ENCODE results near the gene MAP4K2.
A peak's percentile ranks its signal among the peaks of the same experiment; 100 is the strongest.

The MAP4K2 gene

DNA sequence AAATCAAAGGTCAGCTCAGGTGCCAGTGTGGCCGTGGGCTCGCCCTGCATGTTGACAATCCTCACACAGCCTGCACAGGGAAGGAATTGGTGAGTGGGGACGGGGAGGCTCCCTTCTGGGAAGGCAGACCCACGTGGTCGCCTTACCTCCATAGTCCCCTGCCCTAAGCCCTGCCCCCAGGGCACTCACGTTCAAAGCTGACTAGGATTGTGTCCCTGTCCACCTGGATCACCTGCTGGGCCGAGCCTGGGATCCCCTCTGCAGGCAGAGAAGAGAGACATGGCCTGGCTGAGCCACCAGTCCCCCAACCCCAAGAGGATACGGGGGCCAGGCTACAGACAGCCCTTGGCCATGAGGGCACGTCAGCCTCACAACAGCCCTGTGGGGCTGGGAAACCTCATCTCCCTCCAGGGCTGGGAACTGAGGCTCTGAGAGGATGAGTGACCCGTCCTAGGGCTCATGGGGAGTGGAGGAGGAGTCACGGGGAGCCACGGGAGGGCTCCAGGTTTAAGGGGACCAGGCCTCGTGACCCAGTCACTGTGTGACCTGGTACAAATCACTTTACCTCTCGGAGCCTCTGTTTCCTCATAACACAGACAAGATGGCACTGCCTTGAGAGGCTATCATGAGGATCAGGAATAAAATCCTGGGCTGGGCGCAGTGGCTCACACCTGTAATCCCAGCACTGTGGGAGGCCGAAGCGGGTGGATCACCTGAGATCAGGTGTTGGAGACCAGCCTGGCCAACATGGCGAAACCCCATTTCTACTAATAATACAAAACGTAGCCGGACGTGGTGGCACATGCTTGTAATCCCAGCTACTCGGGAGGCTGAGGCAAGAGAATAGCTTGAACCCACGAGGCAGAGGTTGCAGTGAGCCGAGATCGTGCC lies 12.6 kb downstream of the MAP4K2 start:
- no peak for DNase-seq

DNA sequence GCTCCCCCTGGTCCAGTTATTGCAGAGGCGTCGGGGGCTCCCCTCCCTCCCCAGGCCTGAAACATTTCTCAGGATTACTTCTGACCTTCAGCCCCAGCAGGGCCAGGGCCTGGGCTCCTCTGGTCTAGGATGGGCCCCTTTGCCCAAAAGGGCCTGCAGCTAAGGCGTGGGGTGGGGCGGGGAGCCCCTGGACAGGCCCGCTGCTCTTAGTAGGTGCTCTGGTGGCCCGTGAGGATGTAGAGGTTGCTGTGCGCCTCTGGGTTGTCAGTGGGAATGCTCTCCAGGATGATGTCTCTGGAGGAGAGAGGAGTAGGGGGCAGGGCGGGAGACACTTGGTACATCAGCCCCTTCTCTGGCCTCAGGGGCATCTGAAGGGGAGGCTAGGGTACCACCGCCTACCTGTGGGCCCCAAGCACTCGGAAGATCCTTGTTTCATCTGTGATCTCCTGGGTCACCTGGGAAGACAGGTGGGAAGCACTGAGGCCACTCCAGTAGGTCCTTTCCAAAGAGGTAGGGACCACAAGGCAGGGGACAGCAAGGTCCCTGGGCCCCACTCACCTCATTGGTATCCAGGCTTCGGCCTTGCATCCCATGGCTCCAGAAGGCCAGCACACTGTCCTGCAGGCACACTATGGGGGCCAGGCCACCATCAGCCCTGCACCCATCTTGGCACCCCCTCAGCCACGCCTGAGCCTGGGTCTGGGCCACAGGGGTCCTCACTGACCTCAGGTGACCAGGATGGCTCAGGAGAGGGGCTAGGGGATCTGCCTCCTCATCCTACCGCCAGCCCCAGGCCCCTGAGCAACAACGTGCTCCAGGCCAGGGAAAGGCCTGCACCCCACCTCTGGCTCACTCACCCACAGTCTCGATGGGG lies 13.4 kb downstream of the MAP4K2 start:
- DNase-seq = no peak

DNA sequence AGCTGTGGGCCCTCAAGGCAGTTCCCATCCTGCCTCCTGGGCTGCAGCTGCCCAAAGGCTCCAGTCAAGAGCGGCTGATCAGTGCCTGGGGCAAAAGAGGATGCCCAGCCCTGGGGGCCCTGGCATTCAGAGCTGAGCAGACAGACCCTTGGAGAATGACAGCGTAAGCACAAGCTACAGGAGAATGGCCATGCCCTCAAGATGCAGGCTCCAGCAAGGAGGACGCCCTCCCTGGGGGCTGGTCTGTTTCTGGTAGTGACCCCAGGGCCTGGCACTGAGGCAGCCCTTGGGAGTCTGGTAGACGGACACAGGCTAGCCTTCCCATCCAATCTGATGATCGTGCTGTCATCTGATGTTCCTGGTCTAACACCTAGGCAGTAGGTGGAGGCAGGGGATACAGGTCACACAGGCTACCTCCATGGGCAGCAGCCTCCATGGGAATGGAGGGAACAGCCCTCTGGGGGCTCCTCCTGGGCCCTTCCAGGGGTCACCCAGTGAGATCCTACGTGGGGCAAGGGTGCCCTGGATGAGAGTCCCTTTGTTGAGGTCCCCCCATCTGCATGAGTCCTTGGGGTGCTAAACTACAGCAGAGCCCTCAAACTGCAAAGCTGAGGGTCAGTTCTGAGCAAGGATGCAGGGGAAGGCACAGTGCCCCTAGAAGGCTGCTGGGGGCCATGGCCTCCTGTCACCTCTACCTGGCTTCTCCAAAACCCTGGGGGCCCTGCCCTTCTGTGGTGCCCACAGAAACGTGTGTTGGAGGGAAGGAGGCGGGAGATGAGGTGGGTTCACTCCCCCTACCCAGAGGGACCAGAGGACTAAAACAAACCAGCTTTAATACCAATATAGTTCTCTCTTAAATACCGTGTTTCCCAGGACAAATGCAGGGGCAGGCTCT lies 14.4 kb downstream of the MAP4K2 start:
- no peak for DNase-seq

GRCh38 chr11:64787526-64788320 lies 15.3 kb downstream of the MAP4K2 start:
- no peak for DNase-seq

DNA sequence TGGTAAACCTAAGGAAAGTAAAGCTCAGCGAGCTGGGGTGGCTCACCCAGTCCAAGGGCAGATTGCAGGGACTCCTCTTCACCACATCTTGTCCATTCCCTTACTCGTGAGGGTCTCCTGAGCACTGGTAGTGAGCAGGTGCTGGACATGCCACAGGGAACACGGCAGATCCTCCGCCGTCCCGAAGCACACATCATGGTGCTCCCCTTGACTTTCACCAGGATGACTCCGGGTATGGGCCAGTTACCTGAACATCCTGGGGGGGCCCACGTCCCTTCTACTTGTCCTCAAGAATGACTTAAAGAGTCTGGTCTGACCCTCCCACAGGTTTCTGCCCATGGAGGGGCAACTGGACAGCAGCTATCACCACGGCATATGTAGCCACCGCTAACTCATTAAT lies 16.7 kb downstream of the MAP4K2 start:
- DNase-seq = no peak

DNA sequence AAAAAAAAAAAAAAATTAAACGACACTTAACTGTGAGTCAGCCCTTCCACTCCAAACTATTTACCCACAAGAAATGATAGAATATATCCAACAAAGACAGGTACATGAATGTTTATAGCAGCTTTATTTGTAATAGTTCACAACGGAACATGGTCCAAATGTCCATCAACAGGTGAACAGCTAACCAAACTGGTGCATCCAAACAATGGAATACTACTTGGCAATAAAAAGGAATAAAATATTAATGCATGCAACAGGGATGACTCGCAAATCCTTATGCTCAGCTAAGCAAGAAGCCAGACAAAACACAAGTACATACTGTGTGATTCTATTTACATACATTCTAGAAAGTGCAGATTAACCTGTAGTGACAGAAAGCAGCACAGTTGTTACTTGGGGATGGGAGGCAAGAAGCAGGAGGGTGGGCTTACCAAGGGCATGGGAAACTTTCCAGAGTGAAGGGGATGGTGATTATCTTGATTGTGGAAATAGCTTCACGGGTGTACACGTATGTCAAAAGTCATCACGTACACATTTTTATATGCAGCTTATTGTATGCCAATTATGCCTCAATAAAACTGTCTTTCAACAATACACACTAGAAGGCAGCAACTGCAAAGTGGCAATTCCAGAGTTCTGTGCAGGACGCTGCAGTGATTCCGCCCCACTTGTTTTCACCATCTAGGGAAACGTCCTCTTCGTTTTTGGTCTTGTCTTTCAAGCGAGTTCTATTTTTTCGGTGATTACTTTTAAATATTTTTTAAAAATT lies 18.0 kb downstream of the MAP4K2 start:
- no peak for DNase-seq

DNA sequence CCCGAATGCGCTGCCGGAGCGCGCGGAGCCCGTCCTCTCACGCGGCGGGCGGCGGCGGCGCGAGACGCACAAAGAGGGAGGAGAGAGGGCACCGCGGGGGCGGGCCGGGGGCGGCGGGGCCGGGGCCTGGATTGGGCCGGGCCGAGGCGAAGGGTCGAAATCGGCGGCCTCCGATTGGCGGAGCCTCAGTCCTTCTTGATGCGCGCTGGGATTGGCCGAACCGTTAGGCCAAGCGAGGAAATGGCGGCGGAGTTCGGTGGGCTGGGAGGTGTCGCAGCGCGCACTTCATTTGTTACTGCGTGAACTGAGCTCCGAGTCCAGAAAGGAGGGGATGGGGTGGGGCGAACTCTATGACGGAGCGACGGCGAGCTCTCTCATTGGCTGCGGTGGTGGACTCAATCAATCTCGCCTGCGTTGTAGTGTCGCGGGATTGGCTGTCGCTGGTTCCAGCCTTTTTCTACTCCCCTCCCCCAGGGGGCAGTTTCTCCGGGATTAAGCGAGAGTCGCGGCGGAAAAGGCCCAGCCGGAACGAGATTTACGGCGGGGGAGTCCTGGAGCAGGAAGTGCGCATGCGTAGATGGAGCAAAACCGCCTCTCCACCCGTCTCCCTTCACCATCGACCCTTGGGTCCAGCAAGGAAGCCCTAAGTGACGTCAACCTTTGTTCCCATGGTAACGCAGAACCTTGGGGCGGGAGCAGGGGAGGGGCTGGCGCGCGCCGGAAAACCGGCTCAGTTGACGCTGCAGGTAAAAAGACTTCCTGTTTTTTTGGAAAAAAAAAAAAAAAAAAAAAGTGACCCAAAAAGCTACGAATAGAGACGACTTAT lies 24.3 kb downstream of the MAP4K2 start, which contains the start of gene SF1:
TSS of gene SF1 (minus strand) at position 70 of the 826 bp plus-strand sequence. CDS start 150 bp downstream, outside the sequence.
- DNase-seq = peak; percentile 100

DNA sequence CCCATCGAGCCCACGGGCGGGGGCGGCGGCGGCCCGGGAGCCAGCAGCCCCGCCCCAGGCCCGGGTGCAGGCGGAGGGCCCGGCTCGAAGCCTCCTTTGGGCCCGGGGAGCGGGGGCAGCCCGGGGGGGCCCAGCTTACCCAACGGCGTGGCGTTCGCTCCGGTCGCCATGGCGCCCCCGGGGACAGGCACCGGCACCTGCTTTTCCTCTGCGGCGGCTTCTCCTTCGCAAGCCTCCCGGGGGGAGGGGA lies 24.9 kb downstream of the MAP4K2 start:
- DNase-seq = no peak

DNA sequence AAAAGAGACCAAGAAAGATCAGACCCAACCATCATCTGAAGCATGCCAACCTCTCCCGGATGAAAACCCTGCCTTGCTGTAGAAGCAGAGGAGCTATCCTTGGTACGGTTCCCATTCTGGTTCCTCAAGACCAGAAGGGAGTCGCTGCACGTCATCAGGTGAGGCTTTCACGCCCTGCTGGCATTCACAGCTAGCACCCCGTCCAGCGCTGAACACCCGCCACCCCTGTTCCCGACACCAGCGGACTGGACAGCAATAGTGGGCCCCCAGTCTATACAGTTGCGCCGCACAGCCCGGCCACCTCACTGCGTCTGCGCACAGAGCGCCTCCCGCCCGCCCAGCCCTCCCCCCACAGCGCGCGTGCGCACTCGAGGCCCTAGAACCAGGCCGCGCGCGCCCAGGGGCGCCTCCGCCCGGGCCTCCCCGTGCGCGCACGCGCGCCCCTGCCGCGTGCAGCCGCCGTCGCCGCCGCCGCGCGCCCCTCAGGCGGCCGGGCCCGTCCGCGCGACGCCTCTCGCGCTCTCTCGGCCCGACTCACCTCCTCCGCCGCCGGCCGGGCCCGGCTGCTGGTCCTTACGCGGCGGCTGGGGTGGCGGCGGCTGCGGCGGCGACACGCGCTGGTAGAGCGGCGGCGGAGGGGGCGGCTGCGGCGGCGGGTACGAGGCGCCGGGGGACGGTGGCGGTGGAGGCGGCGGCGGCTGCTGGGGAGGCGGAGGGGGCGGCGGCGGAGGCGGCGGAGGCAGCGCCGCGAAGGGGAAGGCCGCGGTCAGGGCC lies 25.4 kb downstream of the MAP4K2 start:
- peak; percentile 67 for DNase-seq

DNA sequence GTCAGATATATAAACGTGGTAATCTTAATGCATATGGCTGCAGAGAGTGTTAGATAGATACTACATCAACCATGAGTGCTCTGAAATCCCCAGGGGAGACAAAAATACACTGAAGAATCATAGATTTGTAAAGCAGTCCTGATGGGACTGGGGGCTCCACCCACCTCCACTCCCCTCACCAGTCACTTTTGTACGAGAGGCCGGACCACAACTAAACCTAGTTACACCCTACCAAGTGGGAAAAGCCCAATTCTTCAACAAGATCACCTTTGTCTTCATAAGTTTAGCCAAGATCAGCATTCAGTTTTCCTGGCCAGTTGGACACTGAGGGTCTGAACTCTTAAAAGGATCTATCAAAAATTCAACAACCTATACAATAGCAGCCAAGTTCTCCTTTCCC lies 26.1 kb downstream of the MAP4K2 start:
- DNase-seq = no peak

DNA sequence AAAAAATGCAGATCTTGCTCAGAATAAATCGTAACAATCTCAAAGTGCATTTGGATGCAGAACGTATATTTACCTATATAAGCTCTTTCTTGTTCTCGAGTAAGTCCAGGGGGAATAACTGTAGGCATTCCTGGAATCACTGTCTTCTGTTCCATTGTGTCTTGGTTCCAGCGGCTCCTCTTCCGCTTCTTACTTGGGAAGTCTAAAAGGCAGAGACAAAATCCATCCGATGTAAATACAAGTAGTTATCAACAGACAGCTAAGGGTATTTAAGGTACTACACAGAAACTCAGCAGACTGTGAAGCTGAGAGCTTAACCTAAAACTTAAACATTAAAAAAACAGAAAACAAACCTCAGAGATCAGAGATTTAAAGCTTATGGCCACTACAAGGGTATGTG lies 26.6 kb downstream of the MAP4K2 start:
- no peak for DNase-seq

DNA sequence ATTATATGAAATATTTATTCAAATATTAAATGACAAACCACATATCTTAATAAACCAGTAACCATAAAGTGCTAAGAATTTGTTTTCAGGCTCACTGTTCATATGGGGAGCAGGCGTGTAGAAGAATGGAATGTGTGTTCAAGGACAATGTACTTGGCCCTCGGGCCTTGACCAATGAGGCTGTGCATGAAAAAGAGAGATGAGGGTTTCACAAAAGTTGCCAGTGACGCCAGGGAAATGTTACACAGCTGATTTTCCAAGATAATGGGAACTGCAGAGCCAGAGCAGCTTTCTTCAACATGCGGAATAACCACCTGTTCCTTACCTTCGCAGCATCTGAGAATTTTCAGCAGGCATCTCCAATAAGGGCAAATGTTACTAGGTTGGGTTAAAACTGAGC lies 28.9 kb downstream of the MAP4K2 start:
- no peak for DNase-seq

DNA sequence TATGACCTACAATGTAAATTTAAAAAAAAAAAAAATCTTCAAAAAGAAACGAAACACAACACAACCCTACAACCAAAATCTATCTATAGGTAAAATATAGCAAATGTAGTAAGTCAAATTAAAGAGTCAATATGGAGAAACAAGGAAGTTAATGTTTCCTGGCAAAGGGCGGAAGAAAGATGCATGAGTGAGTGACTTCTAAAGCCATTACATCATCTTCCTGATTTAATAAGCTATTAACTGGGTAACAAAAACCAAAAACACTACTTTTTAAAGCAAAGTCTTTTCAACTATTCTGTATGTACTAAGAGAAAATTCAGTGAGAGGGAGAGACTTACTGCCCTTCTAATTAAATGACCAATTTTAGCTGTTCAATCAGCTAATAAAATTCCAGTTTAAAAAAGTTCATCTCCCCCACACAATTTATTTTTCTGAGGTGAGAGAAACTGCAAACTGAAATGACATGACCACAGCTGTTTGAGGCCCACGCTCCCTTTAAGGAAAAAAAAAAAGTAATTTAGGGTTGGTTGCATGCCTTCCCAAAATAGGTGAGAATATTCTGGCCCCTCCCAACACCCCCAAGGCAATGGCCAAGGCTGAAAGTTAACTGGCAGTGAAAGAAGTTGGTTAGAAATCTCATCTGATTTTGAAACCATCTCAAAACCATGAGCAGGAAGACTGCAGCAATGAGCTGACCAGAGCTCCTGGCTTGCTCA lies 30.6 kb downstream of the MAP4K2 start:
- no peak for DNase-seq

DNA sequence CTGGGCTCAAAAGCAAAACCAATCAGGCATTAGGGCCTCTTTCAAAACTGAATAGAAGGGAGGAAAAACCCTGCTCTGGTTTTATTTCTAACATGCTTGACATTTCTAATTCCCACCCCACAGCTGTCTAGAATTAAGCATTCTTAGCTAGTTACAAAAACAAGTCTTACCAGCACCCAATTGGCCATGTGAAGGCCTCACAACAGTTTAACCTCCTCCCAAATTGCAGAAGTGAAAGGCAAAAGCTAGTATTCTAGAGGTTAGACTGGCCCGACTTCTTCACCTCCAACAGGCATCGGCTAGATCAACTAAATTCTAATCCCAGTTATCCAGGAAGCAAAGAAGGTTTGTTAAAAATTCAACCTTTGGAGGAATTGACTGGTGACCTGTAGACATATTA lies 31.2 kb downstream of the MAP4K2 start:
- DNase-seq = no peak

- no peak for DNase-seq
Measured at GRCh38 chr11:64770120-64770519, 32.9 kb downstream of the MAP4K2 start.

- no peak for DNase-seq
Measured at GRCh38 chr11:64769283-64769682, 33.7 kb downstream of the MAP4K2 start.

DNA sequence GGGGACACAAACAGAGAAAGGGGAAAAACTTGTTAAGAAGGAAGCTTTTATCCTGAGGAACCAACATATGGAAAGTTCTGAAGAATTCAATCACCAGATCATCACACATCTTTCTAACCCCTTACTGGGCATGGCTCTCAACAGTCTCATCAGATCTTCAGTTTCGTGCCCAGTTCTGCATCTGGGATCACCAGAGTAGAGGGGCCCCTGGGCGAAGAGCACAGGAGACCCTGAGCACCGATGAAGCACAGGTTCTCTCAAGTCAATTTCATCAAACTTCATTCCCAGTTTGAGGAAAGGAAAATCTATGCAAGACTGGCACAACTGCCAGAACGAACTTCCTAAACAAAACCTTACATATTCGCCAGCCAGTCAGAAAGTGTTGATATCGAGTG lies 34.7 kb downstream of the MAP4K2 start:
- DNase-seq = no peak

DNA sequence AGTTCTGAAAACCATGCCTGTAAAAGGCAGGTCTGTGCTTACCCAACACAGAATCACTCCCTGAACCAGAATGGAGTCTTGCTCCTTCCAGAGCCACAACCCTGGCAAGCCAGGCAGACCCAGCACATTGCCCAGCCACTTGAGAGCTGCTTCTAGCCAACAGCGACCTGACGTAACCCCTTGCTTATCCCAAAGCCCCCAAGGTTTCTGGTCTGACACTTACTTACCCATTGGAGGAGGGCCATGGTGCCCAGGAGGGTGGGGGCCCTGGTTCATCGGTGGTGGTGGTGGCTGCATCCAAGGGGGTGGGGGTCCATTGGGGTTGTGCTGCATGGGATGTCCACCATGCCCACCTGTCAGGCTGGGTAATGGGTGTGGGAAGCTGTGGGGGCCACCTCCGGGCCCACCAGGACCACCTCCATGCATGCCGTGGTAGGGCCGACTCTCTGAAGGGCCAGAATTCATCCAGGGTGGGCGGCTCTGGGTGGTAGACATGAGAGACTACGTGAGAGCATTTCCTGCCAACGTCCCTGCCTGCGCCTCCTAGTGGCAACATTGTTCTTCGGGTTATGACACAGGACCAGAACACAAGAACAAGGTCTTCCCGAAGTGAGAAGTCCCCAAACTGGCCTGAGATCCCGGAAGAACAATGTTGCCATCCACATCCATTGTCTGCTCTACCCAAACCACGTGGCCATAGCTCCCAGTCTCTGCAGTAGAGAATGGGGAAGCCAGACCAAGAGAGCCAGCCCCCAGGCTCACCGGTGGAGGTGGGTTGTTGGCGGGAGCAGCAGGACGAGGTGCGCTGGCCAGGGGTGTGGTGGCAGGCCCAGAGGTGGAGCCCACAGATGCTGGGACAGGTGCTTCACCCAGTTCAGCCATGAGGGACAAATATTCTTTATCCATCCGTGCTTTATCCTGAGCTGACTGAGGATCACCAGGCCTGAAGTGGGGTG lies 35.4 kb downstream of the MAP4K2 start:
- peak; percentile 46 for DNase-seq
